GM13977 (cell line): ENCODE data around the gene NUDT13.

Experiments
- DNase-seq: peaks from one replicate; pipeline ENCODE4 v3.0.0; 2012; ENCODE audit warnings: low spot score
- CTCF ChIP-seq: IDR thresholded peaks from 2 replicates; pipeline ENCODE4 v1.5.1; 2012; ENCODE audit warnings: mild to moderate bottlenecking, control low read depth; ENCODE audit not compliant: insufficient read depth; ENCODE audit errors: extremely low read depth, missing control alignments
- in situ Hi-C: fragments of 300-500 bp; cut with MboI; formaldehyde crosslinking; loops from one replicate; pipeline ENCODE4 v1.12.0; 2022; ENCODE audit warnings: low sequenced_read_pairs, low pct_unique_long_range_greater_than_20kb, mixed read lengths, inconsistent platforms; ENCODE audit not compliant: unreplicated experiment

NUDT13 gene

DNA sequence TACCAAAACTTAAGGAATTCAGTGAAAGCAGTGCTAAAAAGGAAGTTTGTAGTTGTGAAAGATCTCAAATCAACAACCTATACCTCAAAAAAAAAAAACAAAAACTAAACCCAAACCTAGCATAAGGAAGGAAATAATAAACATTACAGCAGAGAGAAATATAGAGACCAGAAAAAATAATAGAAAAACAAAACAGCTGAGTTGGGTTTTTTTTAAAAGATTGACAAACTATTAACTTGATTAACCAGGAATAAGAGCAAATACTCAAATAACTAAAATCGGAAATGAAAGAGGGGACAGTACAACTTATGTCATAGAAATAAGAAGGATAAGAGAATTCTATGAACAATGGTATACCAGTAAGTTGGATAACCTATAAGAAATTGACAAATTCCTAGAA is 50.8 kb downstream of the NUDT13 start:
- in situ Hi-C loops: no loop called here
- TF ChIP-seq CTCF: no peak
- no peak for DNase-seq

- in situ Hi-C loops: no loop called here
- no peak for TF ChIP-seq CTCF
- no peak for DNase-seq
Measured at GRCh38 chr10:73161662-73162061, 51.4 kb downstream of the NUDT13 start.

DNA sequence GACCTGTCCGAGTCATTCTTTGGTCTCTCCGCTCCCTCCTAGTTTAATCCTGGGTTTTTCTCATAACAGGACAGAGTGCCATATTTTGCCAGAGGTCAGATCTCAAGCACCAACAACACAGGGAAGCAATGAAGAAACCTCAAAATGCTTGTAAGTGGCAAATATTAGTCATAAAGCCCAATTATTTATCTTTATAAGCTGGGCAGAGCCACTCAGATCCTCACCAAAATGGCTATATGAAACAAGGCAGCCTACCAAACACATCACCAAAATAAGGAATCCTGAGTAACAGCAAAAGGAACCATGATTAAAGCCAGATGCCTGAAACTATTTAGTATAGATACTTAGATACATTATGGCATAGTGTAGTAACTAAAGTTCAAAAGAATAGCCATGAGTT is 52.8 kb downstream of the NUDT13 start:
- no peak for TF ChIP-seq CTCF
- in situ Hi-C loops: no loop called here
- no peak for DNase-seq

GRCh38 chr10:73166972-73167371 is 56.7 kb downstream of the NUDT13 start:
- no peak for DNase-seq
- in situ Hi-C loops: no loop called here
- no peak for TF ChIP-seq CTCF

GRCh38 chr10:73167458-73167782 is 57.2 kb downstream of the NUDT13 start:
- in situ Hi-C loops: no loop called here
- TF ChIP-seq CTCF: no peak
- peak; percentile 19 for DNase-seq

- in situ Hi-C loops: no loop called here
- TF ChIP-seq CTCF: peak; percentile 24
- peak; percentile 92 for DNase-seq
Measured at GRCh38 chr10:73167783-73168464, 57.7 kb downstream of the NUDT13 start, which contains the start of the genes ECD and FAM149B1. ECD (minus strand) TSS chr10:73168008; CDS start chr10:73163937, 4,071 bp downstream. FAM149B1 (plus strand) TSS chr10:73168119; CDS start chr10:73168340, 221 bp downstream.
